Jurkat, Clone E6-1 (cell line): ENCODE measurements around the gene ZG16B. TPM values are rescaled to one million over a fixed set of nuclear protein-coding genes. Genes with fewer than 3 reads are reported as not detected.

Source experiments
- DNase-seq: peaks from one replicate; pipeline ENCODE4 v3.0.0-alpha.2; 2011; ENCODE audit warnings: low read depth, low spot score
- H3K4me3 ChIP-seq: 2 replicates; pipeline ENCODE4 v1.5.1; 2011; ENCODE audit warnings: mild to moderate bottlenecking, low read length, control low read depth, moderate library complexity
- polyA plus RNA-seq: library from polyadenylated mRNA; unstranded; fragments of >200 nt; gene quantifications from one replicate; pipeline ENCODE4 v1.2.1, GENCODE V29; 2012; ENCODE audit warnings: missing spikeins; ENCODE audit not compliant: insufficient read length, insufficient read depth

ZG16B gene, protein sequence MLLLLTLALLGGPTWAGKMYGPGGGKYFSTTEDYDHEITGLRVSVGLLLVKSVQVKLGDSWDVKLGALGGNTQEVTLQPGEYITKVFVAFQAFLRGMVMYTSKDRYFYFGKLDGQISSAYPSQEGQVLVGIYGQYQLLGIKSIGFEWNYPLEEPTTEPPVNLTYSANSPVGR
- polyA plus RNA-seq, result not detected

DNA sequence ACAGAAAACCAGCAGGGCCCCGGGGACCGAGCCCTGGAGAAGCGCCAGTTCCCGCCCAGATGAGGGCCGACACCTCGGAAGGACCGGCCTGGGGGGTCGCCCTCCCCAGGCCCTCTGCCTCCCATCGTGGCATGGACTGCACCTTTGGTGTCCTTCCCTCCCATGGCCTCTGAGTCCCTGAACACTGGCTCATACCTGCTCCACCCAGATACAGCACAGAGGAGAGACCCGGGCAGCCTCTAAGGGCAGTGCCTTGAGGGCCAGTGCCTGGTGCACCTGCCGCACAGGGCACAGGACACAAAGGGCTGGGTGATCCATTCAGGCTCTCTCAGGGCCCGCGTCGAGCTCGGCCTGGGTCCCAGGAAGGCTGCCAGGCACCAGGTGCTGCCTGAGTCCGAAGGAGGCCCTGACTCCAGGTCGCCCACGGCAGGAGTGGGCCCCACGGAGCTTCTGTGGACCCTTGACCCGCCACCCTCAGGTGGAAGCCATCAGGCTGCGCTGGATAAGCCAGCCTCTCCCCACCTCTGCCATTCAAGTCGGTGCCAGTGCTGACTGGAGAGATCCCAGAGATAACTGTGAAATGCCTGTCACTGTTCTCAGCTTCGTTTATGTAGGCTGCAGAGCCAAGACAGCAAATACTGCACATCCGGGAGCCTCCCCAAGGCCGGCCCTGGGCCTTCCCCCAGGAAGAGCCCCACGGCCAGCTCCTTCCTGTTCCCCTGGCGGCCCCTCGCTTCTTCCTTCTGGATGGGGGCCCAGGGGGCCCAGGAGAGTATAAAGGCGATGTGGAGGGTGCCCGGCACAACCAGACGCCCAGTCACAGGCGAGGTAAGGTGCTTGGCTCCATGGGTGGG lies at the start of gene ZG16B:
Gene ZG16B, plus strand, starts transcription at position 803 of the 854 bp plus-strand sequence. CDS start 139 bp downstream, outside the sequence.
- no peak within 1 kb of the TSS for H3K4me3 ChIP-seq
- DNase-seq, result no peak

DNA sequence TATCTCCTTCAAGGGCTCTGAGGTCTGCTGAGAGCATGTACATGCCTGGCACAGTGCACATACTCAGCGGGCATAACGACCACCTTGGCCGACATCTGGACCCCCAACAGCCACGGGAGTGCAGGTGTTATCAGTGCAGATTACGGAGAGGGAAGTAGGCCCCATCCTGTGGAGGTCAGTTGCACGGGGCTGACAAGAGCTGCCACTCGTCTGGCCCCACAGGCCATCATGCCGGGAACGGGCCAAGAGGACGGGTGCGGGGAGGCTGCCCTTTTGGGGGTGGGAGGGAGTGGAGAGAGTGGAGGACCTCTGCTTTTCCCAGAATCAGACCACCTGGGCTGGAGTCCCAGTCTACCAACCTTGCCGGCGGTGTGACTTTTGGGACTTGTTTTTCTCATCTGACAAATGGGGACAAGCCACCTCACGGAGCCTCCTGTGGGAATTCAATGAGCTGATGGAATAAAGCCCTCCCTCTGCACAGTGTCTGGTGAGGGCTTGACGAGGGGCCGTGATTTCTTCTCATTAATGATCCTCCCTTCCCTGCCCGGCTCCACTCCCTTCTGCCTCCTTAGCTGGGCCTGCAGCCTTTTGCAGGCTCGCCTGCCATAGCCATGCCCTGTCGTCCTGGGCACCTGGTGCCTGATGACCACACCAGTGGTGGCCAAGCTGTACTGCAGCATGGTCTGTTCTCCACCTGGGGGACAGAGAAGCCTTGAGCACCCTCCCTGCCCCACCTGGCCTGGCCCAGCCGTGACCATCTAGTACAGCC lies 47.3 kb upstream of the ZG16B start:
- H3K4me3 ChIP-seq, result no peak overlapping the region
- no peak for DNase-seq

DNA sequence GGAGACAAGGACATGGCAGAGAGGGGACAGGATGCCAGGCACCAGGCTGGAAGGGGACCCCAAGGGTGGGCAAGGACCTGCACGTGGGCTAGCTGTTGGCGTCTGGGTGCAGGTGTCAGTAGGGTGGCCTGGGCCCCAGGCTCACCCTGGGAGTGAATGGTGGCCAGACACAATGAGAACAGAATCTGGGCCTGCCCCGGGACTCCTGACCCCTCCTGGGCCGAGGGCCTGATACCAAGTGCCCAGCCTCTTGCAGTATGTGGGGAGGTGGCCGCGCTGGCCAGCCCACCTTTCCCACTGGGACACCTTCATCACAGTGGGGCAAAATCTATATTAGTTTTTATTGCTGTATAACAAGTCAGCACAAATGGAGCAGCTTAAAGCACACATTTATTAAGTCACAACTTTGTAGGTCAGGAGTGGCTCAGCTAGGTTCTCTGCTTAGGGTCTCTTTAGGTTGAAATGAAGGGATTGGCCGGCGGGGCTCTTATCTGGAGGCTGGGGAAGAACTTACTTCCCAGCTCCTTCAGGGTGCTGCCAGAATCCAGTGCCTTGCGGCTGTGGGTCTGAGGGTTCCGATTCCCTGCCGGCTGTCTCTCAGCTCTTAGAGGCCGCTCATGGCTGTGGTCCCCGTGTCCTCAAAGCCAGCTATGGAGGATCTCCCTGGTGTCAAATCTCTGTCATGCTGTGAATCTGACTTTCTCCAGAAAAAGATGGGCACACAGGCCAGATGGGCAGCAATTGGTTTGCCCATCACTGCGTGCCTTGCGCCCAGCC lies 46.3 kb upstream of the ZG16B start:
- no peak for DNase-seq
- H3K4me3 ChIP-seq, result no peak overlapping the region

DNA sequence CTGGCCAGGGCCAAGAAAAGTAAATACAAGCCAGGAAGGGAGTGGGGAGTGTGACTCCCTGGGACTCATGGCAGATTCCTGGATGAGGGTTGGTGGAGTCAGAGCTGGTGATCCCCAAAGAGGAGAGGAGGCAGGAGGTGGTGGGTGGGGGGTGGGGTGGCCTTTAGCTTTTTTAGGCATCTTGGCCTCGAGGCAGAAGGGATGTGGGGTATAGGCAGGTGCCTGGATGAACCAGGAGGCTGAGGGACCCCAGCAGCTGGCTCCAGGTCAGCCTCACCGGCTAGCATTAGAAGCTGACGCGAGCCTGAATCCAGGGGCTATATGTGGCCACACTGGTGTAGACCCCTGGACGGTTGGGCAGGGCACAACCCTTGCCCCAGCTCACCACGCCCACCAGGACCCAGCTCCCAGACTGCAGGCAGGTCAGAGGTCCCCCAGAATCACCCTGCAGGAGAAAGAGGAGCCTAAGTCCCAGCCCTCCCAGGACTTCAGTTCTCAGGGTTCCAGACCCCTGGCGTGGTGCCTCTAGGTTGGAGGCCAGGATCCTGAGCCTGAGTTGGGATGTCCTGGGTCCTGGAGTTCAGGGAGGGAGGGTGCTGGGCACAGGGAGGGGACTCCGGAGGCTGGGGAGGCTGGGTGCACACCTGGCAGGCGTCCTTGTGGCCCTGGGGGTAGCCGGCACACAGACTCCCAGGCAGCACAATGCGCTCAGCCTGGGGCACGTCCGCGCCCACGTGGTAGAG lies 45.6 kb upstream of the ZG16B start:
- H3K4me3 ChIP-seq, result no peak overlapping the region
- no peak for DNase-seq

DNA sequence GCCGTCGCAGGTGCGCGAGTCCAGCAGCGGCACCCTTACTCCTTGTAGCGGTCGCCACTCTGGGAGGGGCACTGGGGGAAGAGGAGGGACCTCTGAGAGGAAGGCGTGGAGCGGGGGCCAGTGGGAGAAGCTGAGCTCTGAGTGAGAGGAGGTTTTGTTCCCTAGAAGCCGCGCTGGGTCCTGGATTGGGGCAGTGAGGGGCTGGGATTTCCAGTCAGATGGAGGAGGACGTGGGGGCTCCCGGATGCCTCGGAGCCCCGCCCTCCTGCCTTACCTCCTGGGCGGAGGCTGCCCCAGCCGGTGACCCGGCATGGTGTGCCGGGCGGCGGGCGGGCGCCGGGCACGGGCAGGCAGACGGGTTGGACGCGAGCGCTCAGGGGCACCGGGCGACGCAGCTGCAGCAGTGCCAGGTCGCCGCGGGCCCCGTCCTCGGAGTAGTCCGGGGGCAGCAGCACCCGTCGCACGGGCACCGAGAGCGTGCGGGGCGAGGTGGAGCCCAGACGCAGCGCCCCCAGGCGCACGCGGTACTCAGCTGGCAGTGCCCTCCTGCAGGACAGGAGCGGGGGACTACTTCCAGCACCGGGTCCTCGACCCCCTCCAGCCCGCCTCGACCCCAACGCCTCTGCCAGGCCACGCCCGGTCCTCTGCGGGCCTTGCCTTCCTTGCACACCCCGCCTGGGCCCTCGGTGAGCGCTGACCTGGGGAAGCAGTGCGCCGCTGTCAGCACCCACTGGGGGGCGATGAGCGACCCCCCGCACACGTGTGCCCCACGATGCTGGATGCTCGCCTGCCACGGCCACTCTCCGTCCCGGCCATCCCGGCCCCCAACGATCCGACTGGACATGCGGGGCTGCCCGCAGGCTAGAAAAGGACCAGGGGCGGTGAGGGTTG lies 44.8 kb upstream of the ZG16B start:
- no peak overlapping the region for H3K4me3 ChIP-seq
- DNase-seq, result no peak

DNA sequence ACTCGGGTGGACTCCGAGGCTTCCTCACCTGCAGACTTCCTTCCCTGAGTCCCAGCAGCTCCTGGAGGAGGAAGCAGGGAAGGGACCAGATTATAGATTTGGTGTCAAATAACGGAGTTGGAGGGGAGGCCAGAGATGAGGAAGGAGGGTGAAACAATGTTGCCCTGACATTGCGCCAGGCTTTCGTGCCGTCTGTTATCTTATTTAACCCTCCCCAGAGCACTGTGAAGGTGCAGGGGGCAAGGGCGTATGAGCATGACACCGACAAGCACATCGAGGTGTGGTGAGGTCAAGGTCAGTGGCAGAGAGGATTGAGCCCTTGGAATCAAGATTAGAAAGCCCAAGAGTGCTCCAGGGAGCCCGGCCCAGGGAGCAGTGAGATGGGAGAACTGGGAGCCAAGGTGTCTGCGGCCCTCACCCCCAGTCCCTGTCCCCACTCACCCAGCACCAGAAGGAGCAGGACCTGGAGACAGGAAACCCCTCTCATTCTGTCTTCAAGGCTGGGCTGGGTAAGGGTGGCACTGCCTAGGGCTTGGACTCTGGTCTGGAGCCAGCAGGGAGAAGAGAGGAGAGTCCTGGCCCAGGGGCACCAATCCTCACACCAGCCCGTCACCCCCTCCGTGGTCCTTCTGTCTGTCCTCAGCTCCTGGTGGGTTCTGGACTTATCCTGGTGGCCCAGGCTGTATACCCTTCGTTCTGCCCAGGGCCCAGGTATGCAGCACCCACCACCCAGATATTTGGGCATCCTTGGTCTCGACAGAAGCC lies 43.9 kb upstream of the ZG16B start:
- no peak overlapping the region for H3K4me3 ChIP-seq
- DNase-seq, result no peak

DNA sequence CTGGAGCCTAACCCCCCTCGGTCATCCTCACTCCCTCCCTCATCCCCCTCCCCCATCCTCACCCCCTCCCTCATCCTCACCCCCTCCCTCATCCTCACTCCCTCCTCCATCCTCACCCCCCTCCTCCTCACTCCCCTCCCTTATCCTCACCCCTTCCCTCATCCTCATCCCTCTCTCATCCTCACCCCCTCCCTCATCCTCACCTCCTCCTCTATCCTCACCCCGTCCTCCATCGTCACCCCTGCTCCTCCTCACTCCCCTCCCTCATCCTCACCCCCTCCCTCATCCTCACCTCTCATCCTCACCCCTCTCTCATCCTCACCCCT lies 43.3 kb upstream of the ZG16B start:
- no peak for DNase-seq
- no peak overlapping the region for H3K4me3 ChIP-seq

DNA sequence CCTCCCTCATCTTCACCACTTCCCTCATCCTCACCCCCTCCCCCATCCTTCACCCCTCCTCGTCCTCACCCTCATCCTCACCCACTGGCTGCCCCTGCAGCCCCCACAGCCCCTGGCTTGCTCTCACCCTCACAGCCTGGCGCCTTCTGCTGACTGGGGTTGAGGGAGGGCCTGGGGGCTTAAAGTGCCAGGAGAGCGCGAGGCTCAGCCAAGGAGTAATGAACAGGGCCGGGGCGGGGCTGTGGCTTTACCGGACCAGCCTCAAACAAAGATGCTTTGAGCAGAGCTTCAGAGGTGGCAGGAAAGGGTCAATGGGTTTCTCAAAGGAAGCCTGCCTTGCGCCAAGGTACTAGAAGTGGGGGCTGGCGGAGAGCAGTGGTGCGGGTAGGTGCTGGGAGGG lies 42.7 kb upstream of the ZG16B start, which contains the start of gene PRSS33:
Gene PRSS33, minus strand, starts transcription at position 155 of the 400 bp plus-strand sequence. CDS start 1,013 bp downstream, outside the sequence.
- no peak for DNase-seq

DNA sequence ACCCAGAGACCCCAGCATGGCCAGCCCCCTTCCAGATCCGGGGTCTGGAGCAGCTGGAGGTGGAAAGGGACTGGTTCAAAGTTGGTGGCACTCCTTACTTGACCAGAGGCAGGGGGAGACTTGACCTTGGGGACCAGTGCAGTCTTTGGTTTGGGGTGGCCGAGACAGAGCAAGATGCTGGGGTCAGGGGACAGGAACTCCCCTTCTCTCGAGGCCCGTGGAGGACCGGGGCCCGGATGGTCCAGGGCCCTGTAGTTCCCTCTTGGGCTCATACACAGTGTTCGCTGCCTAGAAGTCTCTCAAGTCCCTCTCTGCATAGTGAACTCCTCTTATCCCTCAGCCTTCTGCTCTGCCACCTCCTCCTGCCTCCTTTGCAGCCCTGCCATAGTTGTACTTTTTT lies 42.1 kb upstream of the ZG16B start:
- H3K4me3 ChIP-seq, result no peak overlapping the region
- no peak for DNase-seq

More for the DNA sequence above, 42.7 kb upstream of the ZG16B start, which contains the start of gene PRSS33:
- H3K4me3 ChIP-seq, result no peak within 1 kb of the TSS

DNA sequence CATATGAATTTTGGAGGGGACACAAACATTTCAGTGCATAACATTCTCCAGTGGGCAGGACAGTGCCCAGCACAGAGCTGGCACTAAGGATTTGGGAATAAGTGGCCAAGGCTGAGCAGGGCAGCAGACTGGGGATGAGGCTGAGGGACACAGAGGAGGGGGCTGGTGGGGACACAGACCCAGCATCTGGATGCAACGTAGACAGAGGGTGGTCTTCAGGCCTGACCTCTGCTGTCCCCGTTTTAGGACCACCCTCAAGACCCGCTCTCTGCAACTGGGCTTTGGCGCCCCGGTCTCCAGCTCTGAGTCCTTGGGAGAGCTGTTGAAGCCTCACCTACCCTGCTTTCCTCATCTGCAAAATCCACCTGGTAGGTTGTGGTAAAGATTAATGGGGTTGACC lies 39.5 kb upstream of the ZG16B start:
- H3K4me3 ChIP-seq, result no peak overlapping the region
- no peak for DNase-seq

DNA sequence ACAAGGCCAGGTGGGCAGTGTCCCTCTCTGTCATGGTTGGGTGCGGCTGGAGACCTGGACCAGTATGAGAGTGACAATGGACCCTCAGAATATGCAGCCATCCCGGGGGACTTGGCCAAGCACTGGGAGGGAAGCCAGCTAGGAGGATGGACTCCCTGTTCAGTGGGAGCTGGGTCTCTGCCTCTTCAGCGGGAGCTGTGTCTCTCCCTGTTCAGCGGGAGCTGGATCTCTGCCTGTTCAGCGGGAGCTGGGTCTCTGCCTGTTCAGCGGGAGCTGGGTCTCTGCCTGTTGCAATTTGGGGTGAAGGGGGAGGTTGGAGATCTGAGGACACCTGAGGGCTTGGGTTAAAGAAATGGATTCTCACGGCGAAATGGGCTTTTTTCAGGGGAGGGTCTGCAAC lies 38.9 kb upstream of the ZG16B start:
- no peak for DNase-seq
- no peak overlapping the region for H3K4me3 ChIP-seq

DNA sequence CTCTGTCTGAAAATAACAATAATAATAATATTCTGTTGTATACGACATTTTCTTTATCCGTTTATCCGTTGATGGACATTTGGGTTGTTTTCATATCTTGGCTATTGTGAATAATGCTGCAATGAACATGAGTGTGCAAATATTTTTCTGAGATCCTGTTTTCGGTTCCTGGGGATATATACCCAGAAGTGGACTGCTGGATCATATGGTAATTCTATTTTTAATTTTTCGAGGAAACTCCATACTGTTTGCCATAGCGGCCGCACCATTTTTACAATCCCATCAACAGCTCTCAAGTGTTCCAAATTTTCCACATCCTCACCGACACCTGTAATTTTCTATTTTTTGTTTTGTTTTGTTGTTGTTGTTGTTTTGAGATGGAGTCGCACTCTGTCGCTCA lies 37.2 kb upstream of the ZG16B start:
- no peak for DNase-seq
- no peak overlapping the region for H3K4me3 ChIP-seq

DNA sequence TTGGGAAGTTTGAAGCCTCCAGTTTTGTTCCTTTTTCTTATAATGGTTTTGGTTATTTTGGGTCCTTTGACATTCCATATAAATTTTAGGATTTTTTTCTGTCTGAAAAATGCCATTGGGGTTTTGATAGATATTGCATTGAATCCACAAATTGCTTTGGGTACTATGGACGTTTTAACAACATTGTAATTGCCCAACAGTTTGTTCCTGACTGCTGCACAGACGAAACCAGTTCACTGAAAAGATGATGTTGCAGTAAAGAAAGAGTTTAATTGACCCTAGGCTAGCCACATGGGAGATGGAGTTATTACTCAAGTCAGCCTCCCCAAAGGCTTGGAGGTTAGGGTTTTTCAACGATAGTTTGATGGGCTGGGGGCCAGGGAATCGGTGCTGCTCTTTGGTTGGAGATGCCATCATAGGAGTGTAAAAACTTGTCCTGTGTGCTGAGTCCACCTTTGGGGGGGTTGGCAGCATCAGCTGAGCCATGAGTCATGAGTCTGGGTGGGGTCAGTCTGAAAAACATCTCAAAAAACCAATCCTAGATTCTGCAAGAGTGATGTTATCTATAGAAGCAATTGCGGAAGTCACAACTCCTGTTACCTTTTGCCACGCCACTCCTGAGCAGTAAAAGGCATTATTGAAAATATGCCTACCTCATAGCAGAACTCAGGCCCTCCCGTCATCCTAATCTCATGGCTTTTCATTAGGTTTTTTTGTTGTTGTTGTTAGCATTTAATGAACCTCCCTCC lies 34.5 kb upstream of the ZG16B start:
- no peak for DNase-seq
- H3K4me3 ChIP-seq, result no peak overlapping the region

DNA sequence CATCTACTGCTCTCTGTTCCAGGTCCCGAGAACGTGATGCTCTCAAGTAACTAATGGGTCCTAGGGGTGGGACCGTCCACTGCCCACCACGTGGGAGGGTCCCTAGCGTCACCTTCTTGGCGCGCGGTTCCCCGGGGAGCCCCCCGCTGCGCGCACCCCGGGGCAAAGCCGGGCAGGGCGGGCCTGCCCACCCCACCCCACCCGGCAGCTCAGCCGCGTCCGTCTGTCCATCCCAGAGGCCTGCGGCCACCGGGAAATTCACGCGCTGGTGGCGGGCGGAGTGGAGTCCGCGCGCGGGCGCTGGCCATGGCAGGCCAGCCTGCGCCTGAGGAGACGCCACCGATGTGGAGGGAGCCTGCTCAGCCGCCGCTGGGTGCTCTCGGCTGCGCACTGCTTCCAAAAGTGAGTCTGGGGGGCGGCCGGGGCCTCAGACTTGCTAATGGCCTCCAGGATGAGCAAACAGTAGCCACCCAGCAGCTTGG lies 31.3 kb upstream of the ZG16B start:
- H3K4me3 ChIP-seq, result no peak overlapping the region
- no peak for DNase-seq

DNA sequence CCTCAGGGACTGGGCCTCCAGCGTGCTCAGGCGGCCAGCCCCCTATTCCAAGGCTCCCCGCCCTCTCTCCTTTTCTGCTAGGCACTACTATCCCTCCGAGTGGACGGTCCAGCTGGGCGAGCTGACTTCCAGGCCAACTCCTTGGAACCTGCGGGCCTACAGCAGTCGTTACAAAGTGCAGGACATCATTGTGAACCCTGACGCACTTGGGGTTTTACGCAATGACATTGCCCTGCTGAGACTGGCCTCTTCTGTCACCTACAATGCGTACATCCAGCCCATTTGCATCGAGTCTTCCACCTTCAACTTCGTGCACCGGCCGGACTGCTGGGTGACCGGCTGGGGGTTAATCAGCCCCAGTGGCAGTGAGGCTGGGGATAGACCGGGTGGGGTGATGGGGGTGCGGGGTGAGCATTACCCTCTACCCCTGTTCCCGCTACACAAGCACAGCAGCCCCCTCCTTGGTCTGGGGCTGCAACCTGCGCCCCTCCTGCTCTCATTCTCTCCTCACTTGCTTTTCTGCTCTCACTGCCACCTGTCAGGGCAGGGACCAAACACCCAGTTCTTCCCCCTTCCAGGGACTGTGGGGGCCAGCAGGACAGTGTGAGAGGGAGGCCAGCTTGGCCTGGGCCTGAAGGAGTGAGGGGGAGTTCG lies 30.8 kb upstream of the ZG16B start:
- no peak overlapping the region for H3K4me3 ChIP-seq
- DNase-seq, result no peak

DNA sequence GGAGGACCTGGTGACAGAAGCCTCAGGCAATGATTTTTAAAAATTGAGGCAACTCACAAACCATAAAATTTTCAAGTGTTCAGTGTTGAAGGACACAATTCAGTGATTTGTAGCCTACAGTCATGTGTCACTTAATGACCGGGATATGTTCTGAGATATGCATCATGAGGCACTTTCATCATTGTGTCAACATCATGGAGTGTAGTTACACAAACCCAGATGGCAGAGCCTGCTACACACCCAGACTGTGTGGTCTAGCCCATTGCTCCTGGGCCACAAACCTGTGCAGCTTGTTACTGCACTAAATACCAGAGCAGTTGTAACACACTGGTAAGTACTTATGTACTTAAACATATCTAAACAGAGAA lies 30.3 kb upstream of the ZG16B start:
- no peak for DNase-seq
- H3K4me3 ChIP-seq, result no peak overlapping the region
